CD4-positive, alpha-beta T cell (primary cell): Measurements from ENCODE around the gene HECTD4. TPM values are rescaled to one million over a fixed set of nuclear protein-coding genes. Genes with fewer than 3 reads are reported as not detected.

Experiments
- ATAC-seq: fragments of 200-7000 bp; cut with Tn5 transposase; one replicate; pipeline ENCODE4 v1.10.0; 2022; ENCODE audit warnings: mild to moderate bottlenecking; ENCODE audit not compliant: poor library complexity
- CTCF ChIA-PET: fragments of 350-600 bp; sonication (Branson Sonifier 250); formaldehyde crosslinking; loops from one replicate; lab custom pipeline; 2021; ENCODE audit warnings: antibody characterized with exemption, inconsistent platforms; lab: Charles Lee
- POLR2A ChIA-PET: fragments of 350-600 bp; sonication (Branson Sonifier 250); formaldehyde crosslinking; loops from one replicate; lab custom pipeline; 2021; ENCODE audit warnings: antibody characterized with exemption, inconsistent platforms; lab: Charles Lee
- DNase-seq, 14 experiments: peaks; one replicate each; pipeline ENCODE4 v3.0.0-alpha.2; 2013 to 2020; ENCODE audit warnings: mixed read lengths in 2 of 14
- H3K27ac ChIP-seq, 2 donors: one replicate each; pipeline versions ENCODE4 v1.5.1 to v1.7.0; 2013; ENCODE audit warnings: low read length in 2 of 2, low read depth in 1 of 2, mild to moderate bottlenecking in 1 of 2
- H3K27me3 ChIP-seq, 2 experiments: 1 replicate in 1 of 2; 2 replicates in 1 of 2; pipeline versions ENCODE4 v1.6.1 to v1.7.0; 2013; ENCODE audit warnings: low read length in 2 of 2, control low read depth in 1 of 2, mild to moderate bottlenecking in 1 of 2, moderate library complexity in 1 of 2; ENCODE audit not compliant: insufficient read depth in 2 of 2, control insufficient read depth in 1 of 2
- H3K36me3 ChIP-seq: one replicate; pipeline ENCODE4 v1.6.1; 2013; ENCODE audit warnings: low read length, control low read depth; ENCODE audit not compliant: insufficient read depth
- H3K4me1 ChIP-seq: one replicate; pipeline ENCODE4 v1.6.1; 2013; ENCODE audit warnings: low read length, control low read depth; ENCODE audit not compliant: insufficient read depth
- H3K4me3 ChIP-seq: one replicate; pipeline ENCODE4 v1.5.1; 2013; ENCODE audit warnings: mild to moderate bottlenecking, low read length, moderate library complexity
- H3K9me3 ChIP-seq, 2 experiments: 1 replicate in 1 of 2; 2 replicates in 1 of 2; pipeline versions ENCODE4 v1.6.1 to v1.7.0; 2013; ENCODE audit warnings: low read length in 2 of 2, mild to moderate bottlenecking in 2 of 2, control low read depth in 1 of 2, moderate library complexity in 1 of 2; ENCODE audit not compliant: control insufficient read depth in 1 of 2, insufficient read depth in 1 of 2
- H3K27ac Mint-ChIP-seq: one replicate; pipeline ENCODE4 v1.8.0; 2020; ENCODE audit warnings: mixed read lengths
- H3K27me3 Mint-ChIP-seq: one replicate; pipeline ENCODE4 v1.8.0; 2021; ENCODE audit warnings: mixed read lengths
- H3K36me3 Mint-ChIP-seq: one replicate; pipeline ENCODE4 v1.8.0; 2021; ENCODE audit warnings: low read depth, mixed read lengths
- H3K4me1 Mint-ChIP-seq: one replicate; pipeline ENCODE4 v1.8.0; 2021; ENCODE audit warnings: low read depth, mixed read lengths
- H3K4me3 Mint-ChIP-seq: one replicate; pipeline ENCODE4 v1.8.0; 2020; ENCODE audit warnings: mild to moderate bottlenecking, mixed read lengths
- H3K9me3 Mint-ChIP-seq: one replicate; pipeline ENCODE4 v1.8.0; 2020; ENCODE audit warnings: mixed read lengths
- intact Hi-C, 2 experiments: fragments of 100-400 bp; cut with DNase I in 1 of 2; cut with micrococcal nuclease in 1 of 2; formaldehyde crosslinking; loops; one replicate each; pipeline versions ENCODE4 v1.15.1 to v1.9.0; 2023 to 2025; cut with DNase I, micrococcal nuclease
- total RNA-seq, 174 experiments: library from RNA in 2 of 174; stranded (reverse) in 2 of 174; gene quantifications; one replicate each; pipeline ENCODE4 v1.2.3 and lab custom pipeline; 2021 to 2026
- TF ChIP-seq, protein P1 (sequence below): fragments of 200-600 bp; IDR thresholded peaks from one replicate; pipeline ENCODE4 v1.8.0; 2022; ENCODE audit warnings: antibody characterized with exemption, mild to moderate bottlenecking

Gene HECTD4
- total RNA-seq, 2 experiments from 2014 or later: 40.2 to 43.3 TPM

DNA sequence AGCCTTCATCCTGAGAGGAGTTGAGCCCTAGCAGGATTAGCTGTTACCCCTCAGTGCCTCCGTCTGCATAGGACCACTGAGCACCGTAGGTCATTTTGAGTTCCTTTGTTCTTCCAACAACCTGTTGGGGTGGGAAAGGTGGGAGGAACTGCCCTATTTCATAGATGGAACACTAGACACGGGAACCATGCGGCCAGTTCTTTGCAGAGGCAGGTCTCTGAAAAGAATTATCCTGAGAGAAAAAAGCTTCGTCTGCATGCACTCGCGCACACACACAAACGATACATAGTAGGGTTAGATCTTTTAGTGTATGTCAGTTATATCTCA, 228.4 kb downstream of the HECTD4 start:
- Histone ChIP-seq H3K27me3 (no peaks in the 10 kb centered on the region), H3K4me1 (peaks cover 10% of the 10 kb centered on the region), H3K9me3 (peaks cover 9 to 25% of the 10 kb centered on the region in 2 experiments), H3K36me3 (peaks cover 63% of the 10 kb centered on the region), H3K27ac (no peak overlapping the region), H3K4me3 (no peak overlapping the region)
- no peak for ATAC-seq
- TF ChIP-seq, protein P1, sequence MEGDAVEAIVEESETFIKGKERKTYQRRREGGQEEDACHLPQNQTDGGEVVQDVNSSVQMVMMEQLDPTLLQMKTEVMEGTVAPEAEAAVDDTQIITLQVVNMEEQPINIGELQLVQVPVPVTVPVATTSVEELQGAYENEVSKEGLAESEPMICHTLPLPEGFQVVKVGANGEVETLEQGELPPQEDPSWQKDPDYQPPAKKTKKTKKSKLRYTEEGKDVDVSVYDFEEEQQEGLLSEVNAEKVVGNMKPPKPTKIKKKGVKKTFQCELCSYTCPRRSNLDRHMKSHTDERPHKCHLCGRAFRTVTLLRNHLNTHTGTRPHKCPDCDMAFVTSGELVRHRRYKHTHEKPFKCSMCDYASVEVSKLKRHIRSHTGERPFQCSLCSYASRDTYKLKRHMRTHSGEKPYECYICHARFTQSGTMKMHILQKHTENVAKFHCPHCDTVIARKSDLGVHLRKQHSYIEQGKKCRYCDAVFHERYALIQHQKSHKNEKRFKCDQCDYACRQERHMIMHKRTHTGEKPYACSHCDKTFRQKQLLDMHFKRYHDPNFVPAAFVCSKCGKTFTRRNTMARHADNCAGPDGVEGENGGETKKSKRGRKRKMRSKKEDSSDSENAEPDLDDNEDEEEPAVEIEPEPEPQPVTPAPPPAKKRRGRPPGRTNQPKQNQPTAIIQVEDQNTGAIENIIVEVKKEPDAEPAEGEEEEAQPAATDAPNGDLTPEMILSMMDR: no peak
- POLR2A ChIA-PET: interaction anchor here (1.0 to 2.0 kb wide), 2 partner anchors 23 to 45 kb away, joined by 3 to 6 read pairs; partner anchors contain the start of gene NAA25
- no peaks in the 10 kb centered on the region for H3K27me3 Mint-ChIP-seq
- intact Hi-C loops: no loop called here
- no peak overlapping the region for H3K27ac Mint-ChIP-seq
- H3K4me3 Mint-ChIP-seq: no peak overlapping the region
- peaks cover 11% of the 10 kb centered on the region for H3K4me1 Mint-ChIP-seq
- peaks cover 10% of the 10 kb centered on the region for H3K9me3 Mint-ChIP-seq
- CTCF ChIA-PET: interaction anchor here (0.6 kb wide), 1 partner anchor 65 kb away, joined by 3 read pairs; no protein-coding TSS in a partner anchor
- H3K36me3 Mint-ChIP-seq: peaks cover 91% of the 10 kb centered on the region
- DNase-seq: peak in 1 of 14 experiments; percentile 22

DNA sequence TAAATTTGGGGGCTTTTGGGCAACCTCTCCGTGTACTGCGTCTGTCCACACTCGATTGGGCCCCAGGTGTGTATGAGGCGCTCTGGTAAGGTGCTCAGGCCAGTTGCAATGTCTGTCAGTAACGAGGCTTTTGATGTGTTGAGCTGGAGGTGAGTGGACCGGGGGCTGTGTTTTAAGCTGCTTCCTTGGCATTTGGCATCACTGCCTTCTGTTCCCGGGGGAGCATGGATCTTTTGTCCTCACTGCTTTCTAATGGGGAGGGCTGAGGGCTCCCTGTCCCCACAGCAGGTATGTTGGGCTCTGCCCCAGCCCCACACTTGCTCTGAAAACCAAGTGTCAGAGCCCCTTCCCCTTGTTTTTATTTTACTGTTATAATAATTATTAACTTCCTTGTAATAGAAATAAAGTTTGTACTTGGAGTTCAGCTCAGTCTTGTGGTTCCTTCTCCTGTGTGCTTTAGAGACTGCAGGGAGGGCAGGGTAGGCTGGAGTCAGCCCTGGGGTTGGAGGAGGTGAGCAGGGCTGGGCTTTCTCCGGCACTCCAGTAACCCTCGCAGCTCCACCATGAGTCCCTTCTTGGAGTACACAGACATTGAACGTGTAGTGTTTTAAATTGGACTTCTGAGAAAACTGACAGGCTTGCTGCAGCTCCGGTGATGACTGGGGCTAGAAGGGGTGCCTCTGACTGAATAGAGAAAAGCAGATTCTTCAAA, 228.9 kb downstream of the HECTD4 start:
- POLR2A ChIA-PET: interaction anchor here (0.7 to 2.0 kb wide), 3 partner anchors 23 to 44 kb away, joined by 3 to 6 read pairs (median 3); partner anchors contain the start of genes NAA25 and TRAFD1
- peaks cover 8% of the 10 kb centered on the region for H3K4me1 Mint-ChIP-seq
- DNase-seq (peak in 1 of 14 experiments; percentile 15), ATAC-seq (no peak)
- Histone ChIP-seq H3K4me3 (no peak overlapping the region), H3K9me3 (peaks cover 5 to 20% of the 10 kb centered on the region in 2 experiments), H3K4me1 (peaks cover 4% of the 10 kb centered on the region), H3K36me3 (peaks cover 64% of the 10 kb centered on the region), H3K27me3 (no peaks in the 10 kb centered on the region), H3K27ac (no peak overlapping the region)
- TF ChIP-seq, protein P1: no peak
- intact Hi-C loops: no loop called here
- H3K27me3 Mint-ChIP-seq: no peaks in the 10 kb centered on the region
- no peak overlapping the region for H3K4me3 Mint-ChIP-seq
- H3K9me3 Mint-ChIP-seq: peaks cover 10% of the 10 kb centered on the region
- CTCF ChIA-PET: no interaction called here
- H3K36me3 Mint-ChIP-seq: peaks cover 91% of the 10 kb centered on the region
- no peak overlapping the region for H3K27ac Mint-ChIP-seq

GRCh38 chr12:112151766-112152541, 230.3 kb downstream of the HECTD4 start:
- ChIA-PET CTCF (no interaction called here), POLR2A (interaction anchor here (0.8 kb wide), 2 partner anchors 8 to 138 kb away, joined by 3 read pairs; no protein-coding TSS in a partner anchor)
- TF ChIP-seq, protein P1: no peak
- Mint-ChIP-seq H3K4me3 (no peak overlapping the region), H3K9me3 (peaks cover 7% of the 10 kb centered on the region), H3K36me3 (peaks cover 88% of the 10 kb centered on the region), H3K27me3 (no peaks in the 10 kb centered on the region), H3K27ac (peak overlapping the region; percentile 44), H3K4me1 (no peaks in the 10 kb centered on the region)
- Histone ChIP-seq H3K4me3 (no peak overlapping the region), H3K4me1 (no peaks in the 10 kb centered on the region), H3K36me3 (peaks cover 69% of the 10 kb centered on the region), H3K27me3 (no peaks in the 10 kb centered on the region), H3K27ac (no peak overlapping the region), H3K9me3 (peaks cover 0 to 15% of the 10 kb centered on the region in 2 experiments)
- intact Hi-C loops: no loop called here
- DNase-seq: peak in 1 of 14 experiments; percentile 10
- no peak for ATAC-seq
